Astrocyte of the cerebellum (primary cell): ENCODE results near the gene SLC6A11.

Experiments used
- DNase-seq: peaks from one replicate; pipeline ENCODE4 v3.0.0-alpha.2; 2011; ENCODE audit warnings: low read depth
- H3K4me3 ChIP-seq: 2 replicates; pipeline ENCODE4 v1.5.1; 2011; ENCODE audit warnings: mild to moderate bottlenecking, low read depth, low read length, moderate library complexity
- CTCF ChIP-seq: IDR thresholded peaks from 2 replicates; pipeline ENCODE4 v1.5.1; 2012; ENCODE audit warnings: low read length, low read depth, moderate library complexity, mild to moderate bottlenecking; ENCODE audit errors: missing control alignments
- in situ Hi-C: cut with HindIII; loops from 2 replicates; pipeline ENCODE4 v1.10.0; 2017; ENCODE audit warnings: low sequenced_read_pairs

SLC6A11 gene

GRCh38 chr3:10839167-10839566 is 23.1 kb downstream of the SLC6A11 start:
- no peak for DNase-seq
- no peak overlapping the region for H3K4me3 ChIP-seq
- in situ Hi-C loops: no loop called here
- no peak for TF ChIP-seq CTCF

GRCh38 chr3:10841100-10841499 is 25.1 kb downstream of the SLC6A11 start:
- DNase-seq: no peak
- H3K4me3 ChIP-seq: no peak overlapping the region
- no peak for TF ChIP-seq CTCF
- in situ Hi-C loops: loop anchor here (5.0 kb wide), 1 partner anchor 61 kb away; no protein-coding TSS in a partner anchor

GRCh38 chr3:10843378-10843777 is 27.4 kb downstream of the SLC6A11 start:
- DNase-seq: no peak
- no peak overlapping the region for H3K4me3 ChIP-seq
- in situ Hi-C loops: loop anchor here (5.0 kb wide), 1 partner anchor 59 kb away; no protein-coding TSS in a partner anchor
- TF ChIP-seq CTCF: no peak

GRCh38 chr3:10845001-10845761 is 29.2 kb downstream of the SLC6A11 start:
- in situ Hi-C loops: no loop called here
- DNase-seq: no peak
- TF ChIP-seq CTCF: no peak
- no peak overlapping the region for H3K4me3 ChIP-seq

- no peak for TF ChIP-seq CTCF
- no peak overlapping the region for H3K4me3 ChIP-seq
- DNase-seq: no peak
- in situ Hi-C loops: no loop called here
Measured at GRCh38 chr3:10845839-10846656, 30.0 kb downstream of the SLC6A11 start.

- DNase-seq: no peak
- in situ Hi-C loops: no loop called here
- no peak for TF ChIP-seq CTCF
- H3K4me3 ChIP-seq: no peak overlapping the region
Measured at GRCh38 chr3:10846657-10846975, 30.6 kb downstream of the SLC6A11 start.
